ENCODE data around the gene OR5H15.

- no peak for TF ChIP-seq CTCF (IDR thresholded peaks at IDR 0.05 in 8 of 11, conservative IDR thresholded peaks at IDR 0.05 in 3 of 11)
- TF ChIP-seq POLR2AphosphoS5 (IDR thresholded peaks at IDR 0.05), result no peak
- TF ChIP-seq POLR2A (IDR thresholded peaks at IDR 0.05), result no peak
Observed at GRCh38 chr3:98148751-98149150, 17.7 kb upstream of the OR5H15 start.
